Vagina (tissue), 2 donors: ENCODE data around the gene PPP2R2B. TPM values are rescaled to one million over a fixed set of nuclear protein-coding genes. Genes with fewer than 3 reads are reported as not detected.
"Not testable (repeated sequence)": the region's sequence is repeated elsewhere in the genome, so short reads cannot be mapped to it uniquely, and the experiment has no call there.

ENCODE experiments used
- DNase-seq, 2 donors: peaks; one replicate each; pipeline ENCODE4 v3.0.0-alpha.2; 2017; ENCODE audit errors: extremely low spot score in 2 of 2
- H3K27ac ChIP-seq: fragments of 200-600 bp; sonication (generic); one replicate; pipeline ENCODE4 v1.5.1; 2019
- H3K27me3 ChIP-seq: fragments of 200-600 bp; sonication (generic); one replicate; pipeline ENCODE4 v1.5.1; 2019
- H3K36me3 ChIP-seq, 2 donors: fragments of 200-600 bp; sonication (generic); one replicate each; pipeline ENCODE4 v1.5.1; 2017 to 2019
- H3K4me1 ChIP-seq: fragments of 200-600 bp; sonication (generic); one replicate; pipeline ENCODE4 v1.5.1; 2019
- H3K4me3 ChIP-seq, 2 donors: fragments of 200-600 bp; sonication (generic); 1 replicate in 1 of 2; 2 replicates in 1 of 2; pipeline ENCODE4 v1.5.1; 2016 to 2019
- H3K9me3 ChIP-seq: fragments of 200-600 bp; sonication (generic); one replicate; pipeline ENCODE4 v1.5.1; 2019
- CTCF ChIP-seq, 3 experiments: fragments of 450-650 bp in 2 of 3; fragments of 200-600 bp in 1 of 3; sonication (generic) in 1 of 3; IDR thresholded peaks; one replicate each; pipeline ENCODE4 v1.5.1; 2017 to 2019; ENCODE audit warnings: antibody characterized with exemption in 3 of 3, mild to moderate bottlenecking in 2 of 3, moderate library complexity in 2 of 3
- POLR2A ChIP-seq, 2 donors: fragments of 450-650 bp; IDR thresholded peaks; one replicate each; pipeline ENCODE4 v1.6.1; 2017; ENCODE audit warnings: antibody characterized with exemption in 2 of 2, mild to moderate bottlenecking in 2 of 2, moderate library complexity in 2 of 2
- POLR2AphosphoS5 ChIP-seq, 2 donors: sonication (generic); formaldehyde crosslinking; IDR thresholded peaks; one replicate each; pipeline ENCODE4 v1.9.0; 2017; ENCODE audit warnings: antibody characterized with exemption in 2 of 2, mild to moderate bottlenecking in 2 of 2, low read depth in 1 of 2; ENCODE audit not compliant: insufficient read depth in 1 of 2
- intact Hi-C: fragments of 100-400 bp; cut with DNase I; formaldehyde crosslinking; loops from one replicate; pipeline ENCODE4 v1.15.1; 2023
- total RNA-seq: library from RNA; depleted of rRNA; stranded (reverse); fragments of >200 nt; gene quantifications from one replicate; pipeline ENCODE4 v1.2.3, GENCODE V29; 2016

PPP2R2B gene
- total RNA-seq, 1 donor from 2014 or later = 6.6 TPM

GRCh38 chr5:146622391-146622790, 256.2 kb downstream of the PPP2R2B start:
- Histone ChIP-seq H3K4me1 (no peaks in the 10 kb centered on the region), H3K27me3 (no peaks in the 10 kb centered on the region), H3K36me3 (no peaks in the 10 kb centered on the region), H3K9me3 (no peaks in the 10 kb centered on the region), H3K27ac (no peak overlapping the region), H3K4me3 (no peak overlapping the region)
- TF ChIP-seq CTCF (IDR thresholded peaks at IDR 0.05) (no peak), POLR2A (IDR thresholded peaks at IDR 0.05) (no peak), POLR2AphosphoS5 (IDR thresholded peaks at IDR 0.05; ENCODE audit: insufficient read depth in 1 of 2, low read depth in 1 of 2) (no peak)
- DNase-seq = no peak
- intact Hi-C loops = no loop called here

GRCh38 chr5:146620669-146621051, 257.9 kb downstream of the PPP2R2B start:
- Histone ChIP-seq H3K4me1 (no peaks in the 10 kb centered on the region), H3K9me3 (peaks cover 5% of the 10 kb centered on the region), H3K27ac (no peak overlapping the region), H3K36me3 (no peaks in the 10 kb centered on the region), H3K27me3 (no peaks in the 10 kb centered on the region), H3K4me3 (no peak overlapping the region)
- DNase-seq = no peak
- intact Hi-C loops = no loop called here
- TF ChIP-seq POLR2AphosphoS5 (IDR thresholded peaks at IDR 0.05; ENCODE audit: insufficient read depth in 1 of 2, low read depth in 1 of 2) (no peak), POLR2A (IDR thresholded peaks at IDR 0.05) (no peak)

- intact Hi-C loops = no loop called here
- H3K4me1 ChIP-seq = no peaks in the 10 kb centered on the region
- no peaks in the 10 kb centered on the region for H3K27me3 ChIP-seq
- no peaks in the 10 kb centered on the region for H3K36me3 ChIP-seq
- TF ChIP-seq POLR2A (IDR thresholded peaks at IDR 0.05) = no peak
- TF ChIP-seq POLR2AphosphoS5 (IDR thresholded peaks at IDR 0.05; ENCODE audit: insufficient read depth in 1 of 2, low read depth in 1 of 2) = no peak
- TF ChIP-seq CTCF (IDR thresholded peaks at IDR 0.05) = no peak
- H3K4me3 ChIP-seq = no peak overlapping the region
- H3K27ac ChIP-seq = no peak overlapping the region
- peaks cover 5% of the 10 kb centered on the region for H3K9me3 ChIP-seq
- no peak for DNase-seq
Observed at GRCh38 chr5:146620031-146620668, 258.4 kb downstream of the PPP2R2B start.

GRCh38 chr5:146618434-146618833, 260.1 kb downstream of the PPP2R2B start:
- H3K4me3 ChIP-seq = no peak overlapping the region
- TF ChIP-seq POLR2A (IDR thresholded peaks at IDR 0.05) (no peak), POLR2AphosphoS5 (IDR thresholded peaks at IDR 0.05; ENCODE audit: insufficient read depth in 1 of 2, low read depth in 1 of 2) (no peak), CTCF (IDR thresholded peaks at IDR 0.05) (no peak)
- no peak for DNase-seq
- no peak overlapping the region for H3K27ac ChIP-seq
- peaks cover 5% of the 10 kb centered on the region for H3K9me3 ChIP-seq
- H3K36me3 ChIP-seq = no peaks in the 10 kb centered on the region
- no peaks in the 10 kb centered on the region for H3K4me1 ChIP-seq
- intact Hi-C loops = no loop called here
- H3K27me3 ChIP-seq = no peaks in the 10 kb centered on the region

GRCh38 chr5:146609731-146610130, 268.8 kb downstream of the PPP2R2B start:
- H3K4me3 ChIP-seq, H3K36me3 ChIP-seq, H3K4me1 ChIP-seq, intact Hi-C loops, DNase-seq, H3K9me3 ChIP-seq, H3K27ac ChIP-seq, H3K27me3 ChIP-seq: not testable (repeated sequence)

- Histone ChIP-seq H3K9me3 (no peaks in the 10 kb centered on the region), H3K4me3 (no peak overlapping the region), H3K27ac (no peak overlapping the region), H3K27me3 (no peaks in the 10 kb centered on the region), H3K4me1 (no peaks in the 10 kb centered on the region), H3K36me3 (no peaks in the 10 kb centered on the region)
- intact Hi-C loops = no loop called here
- DNase-seq = no peak
- TF ChIP-seq CTCF (IDR thresholded peaks at IDR 0.05) (no peak), POLR2A (IDR thresholded peaks at IDR 0.05) (no peak), POLR2AphosphoS5 (IDR thresholded peaks at IDR 0.05; ENCODE audit: insufficient read depth in 1 of 2, low read depth in 1 of 2) (no peak)
Observed at GRCh38 chr5:146607659-146608332, 270.8 kb downstream of the PPP2R2B start.
